NCI-H524 treated with DMSO at 0.1 percent for 48 hours (cell line): ENCODE measurements around the gene UNC93A.
A peak's percentile ranks its signal among the peaks of the same experiment; 100 is the strongest.
"Not testable (repeated sequence)": the region's sequence is repeated elsewhere in the genome, so short reads cannot be mapped to it uniquely, and the experiment has no call there.

Experiments
- DNase-seq: peaks from one replicate; lab custom pipeline; 2025; lab: John Stamatoyannopoulos, UW

UNC93A gene

DNA sequence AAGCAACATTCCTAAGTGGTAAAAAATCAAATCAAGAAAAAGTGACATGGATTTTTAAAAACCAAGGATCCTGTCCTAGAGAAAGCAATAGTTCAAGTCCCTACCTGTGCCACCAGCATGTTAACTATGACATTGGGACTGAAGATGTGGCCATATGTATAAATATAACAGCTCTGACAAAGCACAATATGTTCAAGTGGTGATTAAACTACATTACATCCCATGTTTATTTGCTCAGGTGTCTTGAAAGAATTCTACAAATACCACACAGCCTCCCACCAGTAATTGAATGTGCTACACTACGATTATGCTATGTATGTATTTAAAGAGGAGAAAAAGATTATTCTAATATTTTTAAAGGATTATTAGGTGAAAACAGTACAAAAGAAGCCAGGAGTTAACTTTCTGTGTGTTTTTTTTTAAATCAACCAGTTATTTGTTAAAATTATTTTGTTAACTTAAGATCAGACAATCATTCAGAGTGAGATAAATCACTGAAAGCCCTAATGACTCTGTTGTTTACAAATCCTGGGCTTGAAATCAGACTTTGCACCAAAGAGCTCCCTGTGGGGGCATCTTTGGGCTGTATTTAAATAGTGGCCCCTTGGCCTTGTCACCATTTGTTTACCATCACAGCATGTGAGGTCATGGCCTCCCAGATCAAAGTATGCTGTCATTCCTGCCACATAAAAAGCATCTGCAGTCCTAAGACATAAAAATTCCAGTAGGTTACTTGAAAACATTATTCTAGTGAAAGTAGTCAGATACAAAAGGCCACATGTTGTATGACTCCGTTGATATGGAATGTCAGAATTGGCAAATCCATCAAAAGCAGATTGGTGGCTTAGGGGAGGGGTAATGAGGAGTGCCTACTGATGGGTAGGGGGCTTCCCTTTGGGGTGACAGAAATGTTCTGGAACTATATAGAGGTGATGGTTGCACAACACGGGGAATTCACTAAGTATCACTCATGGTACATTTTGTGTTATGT is 50.8 kb downstream of the UNC93A start:
- no peak for DNase-seq

DNA sequence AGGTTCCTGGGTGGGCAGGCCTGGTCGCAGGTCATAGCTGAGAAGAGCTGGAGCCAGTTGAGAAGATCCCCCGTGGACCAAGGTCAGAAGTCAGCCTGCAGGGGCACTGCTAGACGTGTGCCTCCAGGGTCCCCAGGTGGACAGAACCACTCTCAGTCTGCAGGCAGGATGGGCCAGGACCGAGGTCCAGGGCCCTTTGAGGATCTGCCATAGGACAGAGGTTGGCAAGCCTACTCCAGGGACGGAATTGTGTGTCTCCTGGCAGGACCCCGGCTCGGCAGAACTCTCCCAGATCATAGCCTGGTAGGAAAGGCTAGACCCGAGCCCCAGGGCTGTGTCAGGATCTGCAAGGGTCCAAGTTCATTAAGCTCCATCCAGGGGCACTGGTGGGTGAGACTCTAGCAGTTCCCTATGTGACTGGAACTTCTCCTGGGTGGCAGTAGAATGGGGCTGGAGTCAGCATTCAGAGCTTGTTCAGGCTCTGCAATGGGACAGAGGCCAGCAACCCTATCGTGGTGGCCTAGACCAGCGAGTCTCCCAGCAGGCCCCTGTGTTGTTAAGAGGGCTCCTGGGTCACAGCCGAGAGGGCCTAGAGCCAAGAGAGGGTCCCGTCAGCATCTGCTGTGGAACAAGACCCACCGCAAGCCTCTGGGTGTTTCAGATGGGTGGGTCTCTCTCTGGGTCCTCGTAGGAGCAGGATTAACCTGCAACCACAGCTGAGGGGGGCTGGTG is 51.9 kb downstream of the UNC93A start:
- no peak for DNase-seq

- DNase-seq = no peak
These were observed 54.2 kb downstream of the UNC93A start for GRCh38 chr6:167345348-167345747.

DNA sequence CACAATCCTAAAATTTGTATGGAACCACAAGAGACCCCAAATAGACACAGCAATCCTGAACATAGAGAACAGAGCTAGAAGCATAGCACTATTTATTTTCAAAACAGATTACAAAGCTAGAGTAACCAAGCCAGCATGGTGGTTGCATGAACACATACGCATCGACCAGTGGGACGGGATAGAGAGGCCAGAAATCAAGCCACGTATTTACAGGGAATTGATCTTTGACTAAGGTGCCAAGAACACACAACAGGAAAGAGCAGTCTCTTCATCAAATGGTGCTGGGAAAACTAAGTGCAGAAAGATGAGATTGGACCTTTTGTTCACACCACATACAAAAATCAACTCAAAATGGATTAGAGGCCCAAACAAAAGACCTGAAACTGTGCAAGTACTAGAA is 54.8 kb downstream of the UNC93A start:
- no peak for DNase-seq

DNA sequence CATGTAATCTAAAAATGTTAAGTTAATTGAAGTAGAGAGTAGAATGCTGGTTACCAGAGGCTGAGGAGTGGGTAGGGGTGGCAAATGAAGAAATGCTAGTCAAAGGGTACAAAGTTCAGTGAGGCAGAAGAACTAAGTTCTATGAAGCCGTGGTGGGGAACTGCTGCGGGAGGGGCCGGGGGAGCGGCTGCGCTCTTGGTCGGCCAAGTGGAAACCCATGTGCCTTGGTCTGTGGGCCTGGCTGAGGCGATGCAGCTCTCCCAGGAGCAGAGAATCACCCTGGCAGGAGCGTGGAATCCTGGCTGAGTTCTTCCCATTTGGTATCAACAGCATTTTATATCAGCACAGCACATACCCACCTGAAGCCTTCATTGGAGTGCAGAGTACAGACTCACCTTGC is 56.1 kb downstream of the UNC93A start:
- no peak for DNase-seq

GRCh38 chr6:167349631-167350274 is 58.6 kb downstream of the UNC93A start:
- DNase-seq = no peak

- no peak for DNase-seq
These were observed 59.2 kb downstream of the UNC93A start for GRCh38 chr6:167350275-167350696.

DNA sequence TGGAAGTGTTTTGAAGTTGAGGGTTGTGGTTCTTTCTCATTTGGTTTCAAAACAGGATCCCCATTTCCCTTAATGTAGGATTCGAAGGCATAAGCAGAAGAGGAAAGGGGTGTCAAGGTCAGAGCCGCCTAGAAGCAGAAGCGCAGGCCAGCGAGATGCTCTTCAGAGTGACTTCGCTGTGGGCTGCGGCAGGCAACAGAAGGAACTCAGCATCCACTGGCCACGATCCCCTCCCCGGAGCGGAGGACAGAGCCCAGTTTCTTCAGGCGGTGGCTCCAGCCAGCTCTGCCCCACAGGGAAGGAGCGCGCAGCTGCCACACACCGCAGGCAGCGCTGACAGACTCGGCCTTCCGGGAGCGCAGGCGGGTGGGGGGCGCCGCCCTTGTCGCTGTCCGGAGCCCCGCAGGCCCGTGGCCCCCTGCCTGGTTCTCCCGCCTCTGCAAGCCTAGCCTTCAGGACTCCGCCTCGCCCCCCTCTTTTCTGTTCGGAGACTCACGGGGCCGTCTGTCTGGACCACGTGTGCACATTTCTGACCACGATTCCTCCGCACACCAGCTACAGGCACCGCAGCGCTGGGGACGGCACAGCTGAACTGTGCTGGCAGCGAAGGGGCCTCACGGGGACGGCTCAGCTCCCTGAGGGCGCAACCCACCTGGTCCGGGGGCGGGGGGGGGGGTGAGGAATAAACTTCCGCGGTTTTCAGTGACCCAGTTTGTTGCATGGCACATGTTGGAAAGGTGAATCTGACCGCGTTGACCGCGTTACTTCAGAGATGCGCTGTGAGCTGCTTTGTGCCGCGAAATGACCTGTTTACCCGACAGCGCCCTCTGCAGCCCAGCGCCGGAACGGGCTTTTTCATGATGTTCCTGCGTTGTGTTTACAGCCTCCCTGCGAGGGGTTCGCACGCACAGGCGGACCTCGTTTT is 59.9 kb downstream of the UNC93A start:
- peak; percentile 75 for DNase-seq

GRCh38 chr6:167351656-167352345 is 60.7 kb downstream of the UNC93A start:
- DNase-seq = no peak

DNA sequence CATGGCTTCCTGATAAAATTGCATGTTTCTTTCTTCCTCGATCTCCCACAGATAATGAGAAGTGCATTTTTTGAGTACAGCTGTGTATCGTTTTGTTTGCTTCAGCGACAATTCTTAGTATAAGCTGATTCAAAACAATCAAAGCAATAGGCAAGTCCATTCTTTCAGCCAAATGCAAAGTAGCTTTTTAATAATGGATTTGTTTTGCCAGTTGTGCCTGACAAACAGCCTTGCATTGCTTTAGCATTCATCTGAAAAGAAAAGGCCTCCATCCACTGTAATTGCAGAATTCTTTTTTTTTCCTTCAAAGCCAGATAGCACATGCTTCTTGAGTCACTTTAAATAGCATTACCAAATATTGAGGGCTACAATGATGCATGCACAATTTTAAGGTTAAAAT is 65.8 kb downstream of the UNC93A start:
- no peak for DNase-seq

- not testable (repeated sequence) for DNase-seq
These were observed 67.3 kb downstream of the UNC93A start for GRCh38 chr6:167358394-167358793.

DNA sequence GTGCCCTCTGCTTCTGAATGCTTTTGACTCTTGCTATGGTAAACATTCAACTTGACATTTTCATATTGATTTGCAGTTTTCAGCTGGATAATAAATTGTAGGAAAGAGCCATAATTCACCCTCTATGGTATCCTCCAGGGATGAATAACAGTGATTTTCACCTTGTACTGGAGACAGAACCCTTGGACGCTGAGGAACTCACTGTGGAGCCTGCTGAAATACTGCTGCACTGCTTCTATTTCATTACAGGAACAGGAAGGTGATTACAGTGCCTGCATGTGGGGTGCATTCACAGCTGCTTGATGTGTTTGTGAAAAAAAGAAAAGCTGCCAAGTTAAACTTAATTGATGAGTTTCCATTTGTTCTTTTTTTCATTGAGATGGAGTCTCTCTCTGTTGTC is 70.1 kb downstream of the UNC93A start:
- DNase-seq = not testable (repeated sequence)
